Stimulated activated CD4-positive, alpha-beta T cell treated with anti-CD3 and anti-CD28 coated beads, Interleukin-4, amount 100 ng/mL, for 48 hours (primary cell): ENCODE measurements around the gene EFCAB13.

Experiments used
- DNase-seq, 2 donors: peaks; one replicate each; pipeline ENCODE4 v3.0.0-alpha.2; 2020; ENCODE audit warnings: low read depth in 2 of 2

The EFCAB13 gene

GRCh38 chr17:47292206-47292605 is 31.5 kb upstream of the EFCAB13 start:
- DNase-seq = no peak

GRCh38 chr17:47295037-47295873 is 28.5 kb upstream of the EFCAB13 start:
- no peak for DNase-seq

GRCh38 chr17:47295874-47296255 is 27.9 kb upstream of the EFCAB13 start:
- DNase-seq = no peak

- no peak for DNase-seq
Observed at GRCh38 chr17:47297661-47298400, 25.9 kb upstream of the EFCAB13 start.

GRCh38 chr17:47298712-47299111 is 25.0 kb upstream of the EFCAB13 start:
- no peak for DNase-seq

GRCh38 chr17:47299239-47299910 is 24.4 kb upstream of the EFCAB13 start:
- no peak for DNase-seq

- DNase-seq = no peak
Observed at GRCh38 chr17:47300718-47301117, 23.0 kb upstream of the EFCAB13 start.

GRCh38 chr17:47301161-47301560 is 22.6 kb upstream of the EFCAB13 start:
- peak in 1 of 2 donors; percentile 6 for DNase-seq

GRCh38 chr17:47301831-47302230 is 21.9 kb upstream of the EFCAB13 start:
- DNase-seq = no peak

- DNase-seq = no peak
Observed at GRCh38 chr17:47304186-47304585, 19.6 kb upstream of the EFCAB13 start.

- DNase-seq = no peak
Observed at GRCh38 chr17:47305302-47305923, 18.3 kb upstream of the EFCAB13 start.

- DNase-seq = no peak
Observed at GRCh38 chr17:47310186-47310733, 13.5 kb upstream of the EFCAB13 start.

GRCh38 chr17:47311420-47311819 is 12.3 kb upstream of the EFCAB13 start:
- no peak for DNase-seq

GRCh38 chr17:47315451-47316266 is 8.1 kb upstream of the EFCAB13 start:
- no peak for DNase-seq

- no peak for DNase-seq
Observed at GRCh38 chr17:47316311-47316710, 7.4 kb upstream of the EFCAB13 start.

- DNase-seq = no peak
Observed at GRCh38 chr17:47317119-47317518, 6.6 kb upstream of the EFCAB13 start.

- DNase-seq = no peak
Observed at GRCh38 chr17:47318197-47318918, 5.4 kb upstream of the EFCAB13 start.

GRCh38 chr17:47320879-47321502 is 2.8 kb upstream of the EFCAB13 start:
- no peak for DNase-seq

GRCh38 chr17:47324224-47325020 is 667 bp downstream of the EFCAB13 start:
- DNase-seq = peak; percentile 33
